Posterior cingulate gyrus (tissue), 11 donors: ENCODE results near the gene ABI3.

Experiments
- DNase-seq, 10 donors: peaks; one replicate each; pipeline versions ENCODE4 v3.0.0 to v3.0.0-alpha.2; 2020 to 2021; ENCODE audit warnings: mixed read lengths in 3 of 10
- intact Hi-C: fragments of 100-400 bp; cut with DNase I; formaldehyde crosslinking; loops from one replicate; pipeline ENCODE4 v1.15.1; 2023

ABI3 gene

GRCh38 chr17:49223517-49224197 lies 13.2 kb downstream of the ABI3 start:
- peak in 7 of 10 donors; percentile 34 to 89 (median 69) for DNase-seq
- intact Hi-C loops, result loop anchor here (10.0 kb wide), 1 partner anchor 71 kb away; no protein-coding TSS in a partner anchor

GRCh38 chr17:49224198-49224996 lies 13.9 kb downstream of the ABI3 start:
- intact Hi-C loops, result loop anchor here (10.0 kb wide), 1 partner anchor 70 kb away; no protein-coding TSS in a partner anchor
- peak in 1 of 10 donors; percentile 83 for DNase-seq

- intact Hi-C loops, result loop anchor here (5.0 to 10.0 kb wide), 2 partner anchors 33 to 70 kb away; no protein-coding TSS in a partner anchor
- DNase-seq, result no peak
These were observed 14.5 kb downstream of the ABI3 start for GRCh38 chr17:49224997-49225337.

- intact Hi-C loops, result loop anchor here (2.0 to 10.0 kb wide), 3 partner anchors 33 to 69 kb away; no protein-coding TSS in a partner anchor
- no peak for DNase-seq
These were observed 15.2 kb downstream of the ABI3 start for GRCh38 chr17:49225554-49226236.

- intact Hi-C loops, result loop anchor here (2.0 to 10.0 kb wide), 3 partner anchors 35 to 68 kb away; no protein-coding TSS in a partner anchor
- no peak for DNase-seq
These were observed 16.4 kb downstream of the ABI3 start for GRCh38 chr17:49226771-49227435.

- intact Hi-C loops, result loop anchor here (2.0 to 10.0 kb wide), 3 partner anchors 35 to 67 kb away; no protein-coding TSS in a partner anchor
- peak; percentile 57 to 94 (median 77) for DNase-seq
These were observed 17.1 kb downstream of the ABI3 start for GRCh38 chr17:49227436-49228261.

GRCh38 chr17:49229076-49229804 lies 18.7 kb downstream of the ABI3 start:
- DNase-seq, result no peak
- intact Hi-C loops, result loop anchor here (5.0 to 10.0 kb wide), 2 partner anchors 37 to 66 kb away; no protein-coding TSS in a partner anchor

- DNase-seq, result no peak
These were observed 19.5 kb downstream of the ABI3 start for GRCh38 chr17:49229805-49230600.

GRCh38 chr17:49230636-49231562 lies 20.4 kb downstream of the ABI3 start, which contains the start of gene PHOSPHO1:
TSS of gene PHOSPHO1 (minus strand) at chr17:49230787. CDS start at chr17:49226691, 4,096 bp downstream.
- DNase-seq, result peak; percentile 75 to 98 (median 89)
- intact Hi-C loops, result no loop called here

More at GRCh38 chr17:49229805-49230600, 19.5 kb downstream of the ABI3 start:
- intact Hi-C loops, result loop anchor here (5.0 to 10.0 kb wide), 2 partner anchors 38 to 65 kb away; no protein-coding TSS in a partner anchor

GRCh38 chr17:49231563-49231894 lies 21.0 kb downstream of the ABI3 start:
- intact Hi-C loops, result no loop called here
- no peak for DNase-seq

GRCh38 chr17:49234509-49235080 lies 24.1 kb downstream of the ABI3 start:
- DNase-seq, result no peak
- intact Hi-C loops, result no loop called here

- DNase-seq, result no peak
- intact Hi-C loops, result no loop called here
These were observed 25.4 kb downstream of the ABI3 start for GRCh38 chr17:49235896-49236295.

- DNase-seq, result no peak
- intact Hi-C loops, result no loop called here
These were observed 29.5 kb downstream of the ABI3 start for GRCh38 chr17:49239963-49240362.

- no peak for DNase-seq
- intact Hi-C loops, result no loop called here
These were observed 30.1 kb downstream of the ABI3 start for GRCh38 chr17:49240619-49241018.

GRCh38 chr17:49241040-49241439 lies 30.5 kb downstream of the ABI3 start:
- intact Hi-C loops, result no loop called here
- peak in 1 of 10 donors; percentile 24 for DNase-seq

GRCh38 chr17:49241692-49242397 lies 31.3 kb downstream of the ABI3 start:
- intact Hi-C loops, result no loop called here
- DNase-seq, result no peak
